Heart left ventricle (tissue), 16 donors: Measurements from ENCODE around the gene RXRB. TPM values are rescaled to one million over a fixed set of nuclear protein-coding genes. Genes with fewer than 3 reads are reported as not detected.
A peak's percentile ranks its signal among the peaks of the same experiment; 100 is the strongest.

Source experiments
- ATAC-seq, 4 donors: fragments of 200-7000 bp; cut with Tn5 transposase; one replicate each; pipeline ENCODE4 v1.9.1; 2020 to 2022; ENCODE audit warnings: moderate library complexity in 4 of 4, mild to moderate bottlenecking in 3 of 4, moderate number of reproducible peaks in 1 of 4
- DNase-seq, 5 donors: peaks; one replicate each; pipeline ENCODE4 v3.0.0-alpha.2; 2020
- H3K27ac ChIP-seq, 12 donors: fragments of 200-600 bp; sonication (generic) in 4 of 12; one replicate each; pipeline versions ENCODE4 v1.5.0 to v1.8.0; 2016 to 2022; ENCODE audit warnings: mild to moderate bottlenecking in 2 of 12
- H3K27me3 ChIP-seq, 9 donors: fragments of 200-600 bp; sonication (generic) in 2 of 9; one replicate each; pipeline versions ENCODE4 v1.5.1 to v1.8.0; 2016 to 2022; ENCODE audit warnings: mild to moderate bottlenecking in 3 of 9
- H3K36me3 ChIP-seq, 9 donors: fragments of 200-600 bp; sonication (generic) in 2 of 9; one replicate each; pipeline versions ENCODE4 v1.5.0 to v1.8.0; 2018 to 2022; ENCODE audit warnings: mild to moderate bottlenecking in 2 of 9
- H3K4me1 ChIP-seq, 12 donors: fragments of 200-600 bp; sonication (generic) in 4 of 12; one replicate each; pipeline versions ENCODE4 v1.5.0 to v1.8.0; 2016 to 2022; ENCODE audit warnings: mild to moderate bottlenecking in 3 of 12
- H3K4me3 ChIP-seq, 12 donors: fragments of 200-600 bp; sonication (generic) in 4 of 12; one replicate each; pipeline versions ENCODE4 v1.5.0 to v1.8.0; 2017 to 2022; ENCODE audit warnings: mild to moderate bottlenecking in 9 of 12, moderate library complexity in 4 of 12
- H3K9me3 ChIP-seq, 12 donors: fragments of 200-600 bp; sonication (generic) in 4 of 12; one replicate each; pipeline versions ENCODE4 v1.5.0 to v1.8.0; 2016 to 2022; ENCODE audit warnings: mild to moderate bottlenecking in 1 of 12
- CTCF ChIP-seq, 12 donors: fragments of 200-600 bp; sonication (generic) in 4 of 12; IDR thresholded peaks; one replicate each; pipeline versions ENCODE4 v1.5.0 to v1.8.0; 2018 to 2022; ENCODE audit warnings: antibody characterized with exemption in 12 of 12, mild to moderate bottlenecking in 5 of 12
- POLR2A ChIP-seq, 2 donors: fragments of 450-650 bp; IDR thresholded peaks; one replicate each; pipeline ENCODE4 v1.6.1; 2017; ENCODE audit warnings: antibody characterized with exemption in 2 of 2, mild to moderate bottlenecking in 2 of 2, moderate library complexity in 2 of 2
- WGBS, 4 donors: extraction: QIAGEN DNeasy Blood & Tissue Kit in 2 of 4; methylation state at CpG; one replicate each; pipeline versions ENCODE4 v1.1.5 to v1.1.7; 2013 to 2018; 5-methylcytosine and 5-hydroxymethylcytosine counted together
- intact Hi-C, 10 donors: fragments of 100-400 bp; cut with DNase I; formaldehyde crosslinking; loops; one replicate each; pipeline versions ENCODE4 v1.11.1 to v1.14.2; 2022
- polyA plus RNA-seq, 2 donors: library from polyadenylated mRNA; stranded (reverse); fragments of 200-250 nt; gene quantifications; one replicate each; pipeline ENCODE4 v1.2.3, GENCODE V29; 2013
- total RNA-seq, 9 donors: library from RNA; depleted of rRNA in 2 of 9; stranded (reverse); fragments of >200 nt in 2 of 9; fragmentation: NEBNext Ultra II Directional in 3 of 9; extraction: Animal tissue kit (Norgen Biotek cat#: 25700) in 3 of 9; gene quantifications; one replicate each; pipeline versions ENCODE4 v1.1.0 to v1.2.4, GENCODE V29; 2016 to 2023
- donor health status: ischemic (EF 13 %, LVEDD 7.1; RV severe dilation, severe dysfunction).
- donor health status: healthy with polysubstance abuse.
- donor health status: DM: no; HTN: yes; CAD: no.
- donor health status: DM: no; HTN: no; CAD: no.
- donor health status: ischemic (EF 25% LVEDD 6.9; RV normal size, moderate dysfunction).
- donor health status: ischemic (EF 25% LVEDD 5.7; RV mildly dilated, moderate dysfunction).
- donor health status: healthy.
- donor health status: DM: yes; HTN: yes; CAD: no.
- donor health status: ischemic (EF 35%, LVEDD 5.7; RV mildly dilated, moderate dysfunction).
- donor health status: nonischemic (EF 11% LVEDD 7.7; RV severe dilation, severe dysfunction).
- donor health status: DM: yes; HTN: yes; CAD: no.
- donor health status: PGD.
- donor health status: ischemic (EF 29% LVEDD 5.4; RV normal size, mild dysfunction).
- donor health status: nonischemic (EF 23%, LVEDD 6.1; RV moderate dilation, normal function).

Gene RXRB
- total and polyA plus RNA-seq, 11 donors = 20.7 to 39.6 (median 29.8) TPM

DNA sequence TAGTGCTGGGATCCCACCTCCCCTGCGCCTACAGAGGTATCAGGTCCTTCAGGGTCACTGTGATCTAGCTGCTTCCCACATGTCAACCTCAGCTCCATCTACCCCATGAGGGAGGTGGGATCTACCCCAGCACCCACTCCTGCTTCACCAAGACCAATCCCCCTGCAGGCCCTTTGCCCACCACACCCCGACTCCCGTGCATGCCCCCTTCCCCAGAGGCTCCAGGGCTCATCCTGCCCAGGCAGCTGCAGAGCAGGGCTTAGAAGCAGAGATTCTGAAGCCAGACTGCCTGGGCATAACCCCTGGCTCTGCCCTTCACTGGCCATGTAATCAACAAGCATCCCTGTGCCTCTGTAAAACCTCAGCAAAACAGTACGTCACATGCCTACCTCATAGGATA lies 25.7 kb downstream of the RXRB start:
- no peak overlapping the region for H3K27ac ChIP-seq
- TF ChIP-seq POLR2A (IDR thresholded peaks at IDR 0.05) (no peak), CTCF (IDR thresholded peaks at IDR 0.05) (no peak)
- ATAC-seq (no peak), DNase-seq (no peak)
- WGBS, 4 donors = 90 to 95% (median 90%) methylated on average over 2 to 4 of the region's 4 CpGs
- intact Hi-C loops = no loop called here
- H3K4me1 ChIP-seq = no peaks in the 10 kb centered on the region
- H3K9me3 ChIP-seq = no peaks in the 10 kb centered on the region
- H3K36me3 ChIP-seq = no peaks in the 10 kb centered on the region
- H3K27me3 ChIP-seq = no peaks in the 10 kb centered on the region
- no peak overlapping the region for H3K4me3 ChIP-seq

GRCh38 chr6:33173535-33174180 lies 26.8 kb downstream of the RXRB start:
- H3K4me3 ChIP-seq = no peak overlapping the region
- no peaks in the 10 kb centered on the region for H3K27me3 ChIP-seq
- intact Hi-C loops = no loop called here
- no peaks in the 10 kb centered on the region for H3K4me1 ChIP-seq
- ATAC-seq (no peak), DNase-seq (no peak)
- no peak for TF ChIP-seq CTCF (IDR thresholded peaks at IDR 0.05)
- no peak for TF ChIP-seq POLR2A (IDR thresholded peaks at IDR 0.05)
- WGBS, 4 donors = 70 to 78% (median 76%) methylated on average over 8 to 11 of the region's 11 CpGs
- H3K36me3 ChIP-seq = no peaks in the 10 kb centered on the region
- H3K27ac ChIP-seq = no peak overlapping the region
- no peaks in the 10 kb centered on the region for H3K9me3 ChIP-seq

GRCh38 chr6:33172688-33173534 lies 27.6 kb downstream of the RXRB start:
- TF ChIP-seq POLR2A (IDR thresholded peaks at IDR 0.05) = no peak
- TF ChIP-seq CTCF (IDR thresholded peaks at IDR 0.05) = peak in 10 of 12 donors; percentile 28 to 54 (median 36)
- H3K27me3 ChIP-seq = no peaks in the 10 kb centered on the region
- ATAC-seq (no peak), DNase-seq (no peak)
- no peaks in the 10 kb centered on the region for H3K4me1 ChIP-seq
- no peaks in the 10 kb centered on the region for H3K36me3 ChIP-seq
- 78 to 84% (median 81%) methylated on average over 16 of the region's 16 CpGs for WGBS, 4 donors
- no peaks in the 10 kb centered on the region for H3K9me3 ChIP-seq
- H3K4me3 ChIP-seq = no peak overlapping the region
- intact Hi-C loops = no loop called here
- H3K27ac ChIP-seq = no peak overlapping the region

DNA sequence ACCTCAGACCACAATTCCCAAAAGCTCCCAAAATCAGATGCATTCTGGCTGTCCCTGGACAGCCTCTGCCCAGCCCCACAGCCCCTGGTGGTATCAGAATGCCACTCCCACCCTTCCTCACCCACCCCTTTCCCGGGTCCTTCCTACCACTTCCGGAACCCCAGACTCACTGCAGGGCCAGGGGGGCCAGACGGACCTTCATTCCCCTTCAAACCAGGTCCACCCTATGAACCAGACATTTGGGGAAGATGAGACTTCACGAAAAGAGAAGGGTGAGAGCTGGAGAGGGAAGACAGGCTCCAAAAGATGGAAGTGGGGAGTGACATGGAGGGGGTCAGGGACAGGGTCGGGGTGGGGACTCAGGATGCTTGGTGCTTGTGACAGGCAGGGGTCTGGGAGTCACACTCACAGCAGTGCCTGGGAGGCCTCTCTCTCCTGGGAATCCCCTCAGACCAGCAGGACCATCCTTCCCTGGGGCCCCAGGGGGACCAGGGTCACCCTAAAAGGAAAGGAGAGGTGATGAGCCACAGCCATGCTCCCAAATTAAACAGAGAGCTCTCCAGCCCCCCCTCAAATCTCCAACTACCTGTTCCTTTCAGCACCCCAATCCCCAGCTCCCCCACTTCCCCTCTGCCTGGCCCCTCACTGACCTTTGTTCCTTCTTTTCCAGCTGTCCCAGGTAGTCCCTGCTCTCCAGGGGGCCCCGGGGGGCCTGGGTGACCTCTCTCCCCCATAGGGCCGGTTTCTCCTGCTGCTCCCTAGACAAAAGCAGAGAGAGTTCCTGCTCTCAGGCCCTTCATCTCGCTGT lies 28.4 kb downstream of the RXRB start:
- 76 to 78% (median 77%) methylated on average over 8 of the region's 8 CpGs for WGBS, 4 donors
- no peaks in the 10 kb centered on the region for H3K27me3 ChIP-seq
- intact Hi-C loops = loop anchor here in 1 of 10 donors (1.0 kb wide), 1 partner anchor 26 kb away; no protein-coding TSS in a partner anchor
- no peak for ATAC-seq
- H3K4me1 ChIP-seq = no peaks in the 10 kb centered on the region
- no peaks in the 10 kb centered on the region for H3K9me3 ChIP-seq
- no peak for TF ChIP-seq POLR2A (IDR thresholded peaks at IDR 0.05)
- no peak for DNase-seq
- H3K27ac ChIP-seq = no peak overlapping the region
- no peaks in the 10 kb centered on the region for H3K36me3 ChIP-seq
- no peak overlapping the region for H3K4me3 ChIP-seq
